Transverse colon (tissue), 4 donors: ENCODE data around the gene CDC45. TPM values are rescaled to one million over a fixed set of nuclear protein-coding genes. Genes with fewer than 3 reads are reported as not detected.
"Not testable (repeated sequence)": the region's sequence is repeated elsewhere in the genome, so short reads cannot be mapped to it uniquely, and the experiment has no call there.

Experiments used
- DNase-seq: peaks from one replicate; pipeline ENCODE4 v3.0.0-alpha.2; 2019
- H3K27ac ChIP-seq, 4 donors: fragments of 200-600 bp; sonication (generic); 2 replicates each; pipeline ENCODE4 v1.5.1; 2016 to 2018; ENCODE audit warnings: inconsistent platforms in 4 of 4
- H3K27me3 ChIP-seq: fragments of 200-600 bp; sonication (generic); 2 replicates; pipeline ENCODE4 v1.5.1; 2017; ENCODE audit warnings: inconsistent platforms
- H3K36me3 ChIP-seq, 4 donors: fragments of 200-600 bp; sonication (generic); 2 replicates each; pipeline ENCODE4 v1.5.1; 2017 to 2019; ENCODE audit warnings: inconsistent platforms in 4 of 4
- H3K4me1 ChIP-seq, 4 donors: fragments of 200-600 bp; sonication (generic); 2 replicates each; pipeline ENCODE4 v1.5.1; 2017 to 2020; ENCODE audit warnings: inconsistent platforms in 4 of 4
- H3K4me3 ChIP-seq, 4 donors: fragments of 200-600 bp; sonication (generic); 1 replicate in 1 of 4; 2 replicates in 3 of 4; pipeline versions ENCODE4 v1.5.1 to v1.6.1; 2017 to 2019; ENCODE audit warnings: inconsistent platforms in 4 of 4
- H3K9me3 ChIP-seq, 2 donors: fragments of 200-600 bp; sonication (generic); 2 replicates each; pipeline ENCODE4 v1.5.1; 2017 to 2019; ENCODE audit warnings: inconsistent platforms in 2 of 2
- EP300 ChIP-seq: sonication (generic); formaldehyde crosslinking; IDR thresholded peaks from one replicate; pipeline ENCODE4 v1.6.1; 2017; ENCODE audit warnings: antibody characterized with exemption, low read depth
- POLR2A ChIP-seq: fragments of 450-650 bp; IDR thresholded peaks from one replicate; pipeline ENCODE4 v1.6.1; 2016; ENCODE audit warnings: antibody characterized with exemption, mild to moderate bottlenecking, moderate library complexity
- POLR2AphosphoS5 ChIP-seq, 3 donors: sonication (generic); formaldehyde crosslinking; IDR thresholded peaks; one replicate each; pipeline ENCODE4 v1.6.1; 2016; ENCODE audit warnings: antibody characterized with exemption in 3 of 3
- WGBS, 2 donors: methylation state at CpG; one replicate each; pipeline ENCODE4 v1.1.5; 2018; ENCODE audit warnings: low coverage in 1 of 2; 5-methylcytosine and 5-hydroxymethylcytosine counted together
- in situ Hi-C, 4 donors: fragments of 200-750 bp; cut with MboI; loops; one replicate each; pipeline versions ENCODE4 v1.15.0 to v1.15.1; 2017; ENCODE audit warnings: low sequenced_read_pairs in 3 of 4, low pct_ligation_motif_present in 1 of 4, low pct_unique_long_range_greater_than_20kb in 1 of 4
- intact Hi-C: fragments of 100-400 bp; cut with DNase I; formaldehyde crosslinking; loops from one replicate; pipeline ENCODE4 v1.15.1; 2023; ENCODE audit warnings: low total_unique reads
- total RNA-seq, 4 donors: library from RNA; depleted of rRNA; stranded (reverse); fragments of >200 nt; gene quantifications; one replicate each; pipeline ENCODE4 v1.1.0, GENCODE V29; 2016
- TF ChIP-seq, protein P1 (sequence below), 5 experiments: fragments of 200-600 bp in 3 of 5; fragments of 450-650 bp in 2 of 5; sonication (generic) in 3 of 5; IDR thresholded peaks; 1 replicate in 2 of 5; 2 replicates in 3 of 5; pipeline ENCODE4 v1.5.1; 2016 to 2017; ENCODE audit warnings: antibody characterized with exemption in 5 of 5, inconsistent platforms in 3 of 5, mild to moderate bottlenecking in 2 of 5, moderate library complexity in 1 of 5

The CDC45 gene
- total RNA-seq, 4 donors from 2014 or later, result 1.1 to 2.0 (median 1.2) TPM; not detected in 1

DNA sequence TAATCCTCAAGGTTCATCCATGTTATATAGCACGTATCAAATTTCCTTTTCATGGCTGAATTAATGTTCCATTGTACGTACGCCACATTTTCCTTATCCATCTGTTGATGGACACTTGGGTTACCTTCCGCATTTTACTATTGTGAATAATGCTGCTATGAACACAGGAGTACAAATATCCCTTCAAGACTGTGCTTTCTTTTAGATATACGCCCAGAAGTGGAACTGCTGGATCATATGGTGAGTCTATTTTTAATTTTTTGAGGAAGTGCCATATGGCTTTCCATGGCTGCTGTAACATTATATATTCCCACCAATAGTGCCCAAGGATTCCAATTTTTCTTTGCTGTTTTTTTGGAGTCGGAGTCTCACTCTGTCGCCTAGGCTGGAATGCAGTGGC lies 41.4 kb upstream of the CDC45 start:
- Histone ChIP-seq H3K4me1 (peaks cover 2 to 4% (median 3%) of the 10 kb centered on the region in 4 donors), H3K9me3 (no peaks in the 10 kb centered on the region), H3K4me3 (no peak overlapping the region), H3K36me3 (peaks cover 0 to 7% (median 0%) of the 10 kb centered on the region in 4 donors), H3K27ac (no peak overlapping the region), H3K27me3 (no peaks in the 10 kb centered on the region)
- TF ChIP-seq POLR2AphosphoS5 (IDR thresholded peaks at IDR 0.05) (no peak), EP300 (no peak), POLR2A (no peak)
- TF ChIP-seq, protein P1, sequence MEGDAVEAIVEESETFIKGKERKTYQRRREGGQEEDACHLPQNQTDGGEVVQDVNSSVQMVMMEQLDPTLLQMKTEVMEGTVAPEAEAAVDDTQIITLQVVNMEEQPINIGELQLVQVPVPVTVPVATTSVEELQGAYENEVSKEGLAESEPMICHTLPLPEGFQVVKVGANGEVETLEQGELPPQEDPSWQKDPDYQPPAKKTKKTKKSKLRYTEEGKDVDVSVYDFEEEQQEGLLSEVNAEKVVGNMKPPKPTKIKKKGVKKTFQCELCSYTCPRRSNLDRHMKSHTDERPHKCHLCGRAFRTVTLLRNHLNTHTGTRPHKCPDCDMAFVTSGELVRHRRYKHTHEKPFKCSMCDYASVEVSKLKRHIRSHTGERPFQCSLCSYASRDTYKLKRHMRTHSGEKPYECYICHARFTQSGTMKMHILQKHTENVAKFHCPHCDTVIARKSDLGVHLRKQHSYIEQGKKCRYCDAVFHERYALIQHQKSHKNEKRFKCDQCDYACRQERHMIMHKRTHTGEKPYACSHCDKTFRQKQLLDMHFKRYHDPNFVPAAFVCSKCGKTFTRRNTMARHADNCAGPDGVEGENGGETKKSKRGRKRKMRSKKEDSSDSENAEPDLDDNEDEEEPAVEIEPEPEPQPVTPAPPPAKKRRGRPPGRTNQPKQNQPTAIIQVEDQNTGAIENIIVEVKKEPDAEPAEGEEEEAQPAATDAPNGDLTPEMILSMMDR (IDR thresholded peaks at IDR 0.05), result no peak
- WGBS, 2 donors, result 89% methylated on average over 7 of the region's 7 CpGs
- no peak for DNase-seq
- in situ Hi-C loops, result no loop called here
- intact Hi-C loops, result no loop called here

DNA sequence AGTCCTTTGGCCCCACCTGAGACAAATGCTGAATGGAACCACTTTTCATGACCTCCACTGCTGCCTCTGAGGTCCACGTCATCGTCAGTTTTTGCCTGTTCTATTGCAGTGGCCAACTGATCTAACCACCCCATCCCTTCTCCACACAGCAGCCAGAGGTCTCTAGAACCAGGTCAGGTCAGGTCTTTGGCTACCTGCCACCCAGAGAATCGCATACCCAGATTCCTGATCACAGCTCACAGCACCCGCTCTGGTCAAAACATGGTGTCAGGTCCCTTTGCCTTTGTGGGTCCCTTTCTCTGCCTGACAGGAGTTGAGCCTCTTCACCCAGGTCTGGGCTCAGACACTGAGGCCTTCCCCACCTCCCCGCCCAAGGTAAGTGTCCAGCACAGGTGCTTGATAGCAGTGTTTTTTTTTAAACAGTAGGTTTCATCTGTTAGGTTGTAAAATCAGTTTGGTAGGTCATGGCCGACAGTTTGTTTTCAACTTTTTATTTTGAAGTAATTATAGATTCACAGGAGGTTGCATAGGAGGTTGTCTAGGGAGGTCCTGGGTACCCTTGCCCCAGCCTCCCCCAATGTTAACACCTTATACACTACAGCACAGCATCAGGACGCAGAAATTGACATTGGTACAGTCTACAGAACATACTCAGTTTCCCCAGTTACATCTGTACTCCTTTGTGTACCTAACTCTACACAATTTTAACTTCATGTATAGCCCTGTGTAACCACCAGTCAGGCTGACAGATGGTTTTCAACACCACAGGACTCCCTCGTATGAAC lies 39.1 kb upstream of the CDC45 start:
- H3K27me3 ChIP-seq, result no peaks in the 10 kb centered on the region
- in situ Hi-C loops, result no loop called here
- intact Hi-C loops, result no loop called here
- WGBS, 2 donors, result 80 to 87% methylated on average over 3 to 8 of the region's 8 CpGs
- no peak overlapping the region for H3K4me3 ChIP-seq
- TF ChIP-seq, protein P1 (IDR thresholded peaks at IDR 0.05), result no peak
- no peak for TF ChIP-seq EP300
- TF ChIP-seq POLR2AphosphoS5 (IDR thresholded peaks at IDR 0.05), result no peak
- no peak for TF ChIP-seq POLR2A
- DNase-seq, result no peak
- H3K9me3 ChIP-seq, result no peaks in the 10 kb centered on the region
- peaks cover 0 to 3% (median 0%) of the 10 kb centered on the region in 4 donors for H3K4me1 ChIP-seq
- no peak overlapping the region for H3K27ac ChIP-seq
- H3K36me3 ChIP-seq, result peaks cover 0 to 13% (median 0%) of the 10 kb centered on the region in 4 donors

DNA sequence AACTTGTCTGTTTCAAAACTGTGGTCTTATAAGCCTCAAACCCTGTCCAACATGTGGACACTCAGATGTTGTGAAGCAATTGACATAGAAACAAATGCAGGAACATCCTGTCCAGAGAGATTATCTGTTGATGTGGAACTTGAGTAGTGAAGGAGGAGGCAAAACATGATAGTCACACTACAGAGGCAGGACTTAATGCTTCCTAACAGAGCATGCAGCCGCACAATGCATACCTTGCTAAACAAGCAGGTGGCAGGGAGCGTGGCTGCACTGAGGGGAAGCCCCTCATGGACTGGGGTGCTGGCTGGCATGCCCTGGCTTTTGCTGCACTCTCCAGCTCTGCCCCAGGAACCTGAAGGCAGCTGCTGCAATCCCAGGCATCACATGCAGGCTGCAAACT lies 37.6 kb upstream of the CDC45 start:
- TF ChIP-seq, protein P1 (IDR thresholded peaks at IDR 0.05), result no peak
- no peak for DNase-seq
- 95% methylated on average over 2 of the region's 2 CpGs; no CpG with 5 or more reads in 1 of the 2 donors for WGBS, 2 donors
- Histone ChIP-seq H3K27ac (no peak overlapping the region), H3K9me3 (no peaks in the 10 kb centered on the region), H3K4me3 (no peak overlapping the region), H3K27me3 (no peaks in the 10 kb centered on the region), H3K36me3 (peaks cover 0 to 9% (median 0%) of the 10 kb centered on the region in 4 donors), H3K4me1 (peaks cover 10 to 15% (median 12%) of the 10 kb centered on the region in 4 donors)
- in situ Hi-C loops, result no loop called here
- intact Hi-C loops, result no loop called here

DNA sequence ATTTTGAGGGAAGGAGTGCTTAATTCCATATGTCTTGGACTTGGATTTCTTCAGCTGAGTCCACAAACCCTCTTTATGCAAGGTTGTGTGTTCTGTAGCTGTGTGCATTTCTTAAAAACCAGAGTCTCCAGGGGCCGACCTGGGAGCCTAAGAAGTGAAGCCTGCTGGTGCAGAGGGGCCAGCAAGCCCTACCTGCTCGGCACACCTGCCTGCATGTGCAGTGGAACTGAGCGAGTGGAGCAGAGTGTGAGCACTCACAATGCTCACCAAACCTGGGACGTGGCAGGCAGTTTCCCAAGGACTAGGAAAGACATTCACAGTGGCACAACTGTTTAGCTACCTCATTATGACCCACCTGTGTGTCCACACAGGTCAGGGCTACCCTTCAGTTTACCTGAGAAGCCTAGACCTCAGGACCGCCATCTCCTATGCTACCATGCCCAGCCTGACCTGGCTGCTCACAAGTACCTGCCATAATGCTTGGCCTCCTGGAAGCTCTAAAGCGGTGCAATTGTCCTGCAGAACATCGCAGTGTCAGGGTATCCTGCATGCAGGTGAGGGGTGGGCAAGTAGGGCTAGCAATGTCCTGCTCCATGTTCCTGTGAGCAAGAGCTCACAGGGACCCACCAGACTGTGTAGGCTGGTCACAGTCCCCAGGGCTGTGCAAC lies 36.0 kb upstream of the CDC45 start:
- no peak for DNase-seq
- Histone ChIP-seq H3K27ac (no peak overlapping the region), H3K4me3 (no peak overlapping the region), H3K36me3 (peaks cover 0 to 9% (median 0%) of the 10 kb centered on the region in 4 donors), H3K9me3 (no peaks in the 10 kb centered on the region), H3K27me3 (no peaks in the 10 kb centered on the region), H3K4me1 (peaks cover 16 to 21% (median 19%) of the 10 kb centered on the region in 4 donors)
- TF ChIP-seq POLR2A (no peak), EP300 (no peak), POLR2AphosphoS5 (IDR thresholded peaks at IDR 0.05) (no peak)
- TF ChIP-seq, protein P1 (IDR thresholded peaks at IDR 0.05), result no peak
- in situ Hi-C loops (no loop called here), intact Hi-C loops (no loop called here)
- WGBS, 2 donors, result 82% methylated on average over 7 of the region's 7 CpGs; no CpG with 5 or more reads in 1 of the 2 donors

DNA sequence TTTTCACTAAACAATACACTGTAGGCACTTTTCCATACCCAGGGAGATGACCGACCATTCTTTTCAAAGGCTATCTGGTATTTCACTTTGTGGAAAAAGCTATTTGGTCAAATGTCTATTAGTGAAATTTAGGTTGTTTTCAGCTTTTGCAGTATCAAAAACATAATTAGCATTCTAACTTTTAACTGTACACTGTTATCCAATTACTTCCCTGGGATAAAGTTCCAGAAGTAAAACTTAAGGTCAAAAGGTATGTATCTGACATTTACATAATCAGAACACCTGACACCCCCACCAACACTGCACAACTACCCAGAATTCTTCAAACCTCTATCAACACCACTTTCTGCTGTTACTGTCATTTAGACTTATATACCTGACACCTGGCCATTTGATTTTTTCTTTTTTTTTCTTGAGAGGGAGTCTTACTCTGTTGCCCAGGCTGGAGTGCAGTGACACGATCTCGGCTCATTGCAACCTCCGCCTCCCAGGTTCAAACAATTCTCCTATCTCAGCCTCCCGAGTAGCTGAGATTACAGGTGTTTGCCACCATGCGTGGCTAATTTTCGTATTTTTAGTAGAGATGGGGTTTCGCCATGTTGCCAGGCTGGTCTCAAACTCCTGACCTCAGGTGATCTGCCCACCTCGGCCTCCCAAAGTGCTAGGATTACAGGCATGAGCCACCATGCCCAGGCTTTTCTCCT lies 34.3 kb upstream of the CDC45 start:
- H3K4me1 ChIP-seq, result peaks cover 16 to 23% (median 21%) of the 10 kb centered on the region in 4 donors
- 93 to 94% methylated on average over 3 to 9 of the region's 9 CpGs for WGBS, 2 donors

More for the DNA sequence above, 34.3 kb upstream of the CDC45 start:
- H3K4me3 ChIP-seq, H3K27ac ChIP-seq, H3K9me3 ChIP-seq, H3K36me3 ChIP-seq, intact Hi-C loops, H3K27me3 ChIP-seq, DNase-seq, in situ Hi-C loops: not testable (repeated sequence)
